ENCODE measurements around the gene RHCE.

The RHCE gene

DNA sequence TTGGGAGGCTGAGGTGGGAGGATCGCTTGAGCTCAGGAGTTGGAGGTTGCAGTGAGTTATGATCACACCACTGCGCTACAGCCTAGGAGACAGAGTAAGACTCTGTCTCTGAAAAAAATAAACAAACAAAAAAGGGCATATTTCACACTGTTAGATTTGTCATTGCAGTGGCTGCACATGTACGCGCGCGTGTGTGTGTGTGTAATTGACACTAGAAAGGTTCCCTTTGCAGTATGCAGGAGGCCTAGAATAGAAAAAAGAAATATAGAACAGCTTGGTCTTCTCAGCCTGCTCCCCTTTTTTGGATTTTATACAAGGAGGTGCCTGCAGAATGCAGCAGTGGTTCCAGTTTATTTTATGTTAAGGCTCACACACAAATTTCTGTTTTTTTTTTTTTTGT, 18.7 kb upstream of the RHCE start:
- TF ChIP-seq, protein P1, sequence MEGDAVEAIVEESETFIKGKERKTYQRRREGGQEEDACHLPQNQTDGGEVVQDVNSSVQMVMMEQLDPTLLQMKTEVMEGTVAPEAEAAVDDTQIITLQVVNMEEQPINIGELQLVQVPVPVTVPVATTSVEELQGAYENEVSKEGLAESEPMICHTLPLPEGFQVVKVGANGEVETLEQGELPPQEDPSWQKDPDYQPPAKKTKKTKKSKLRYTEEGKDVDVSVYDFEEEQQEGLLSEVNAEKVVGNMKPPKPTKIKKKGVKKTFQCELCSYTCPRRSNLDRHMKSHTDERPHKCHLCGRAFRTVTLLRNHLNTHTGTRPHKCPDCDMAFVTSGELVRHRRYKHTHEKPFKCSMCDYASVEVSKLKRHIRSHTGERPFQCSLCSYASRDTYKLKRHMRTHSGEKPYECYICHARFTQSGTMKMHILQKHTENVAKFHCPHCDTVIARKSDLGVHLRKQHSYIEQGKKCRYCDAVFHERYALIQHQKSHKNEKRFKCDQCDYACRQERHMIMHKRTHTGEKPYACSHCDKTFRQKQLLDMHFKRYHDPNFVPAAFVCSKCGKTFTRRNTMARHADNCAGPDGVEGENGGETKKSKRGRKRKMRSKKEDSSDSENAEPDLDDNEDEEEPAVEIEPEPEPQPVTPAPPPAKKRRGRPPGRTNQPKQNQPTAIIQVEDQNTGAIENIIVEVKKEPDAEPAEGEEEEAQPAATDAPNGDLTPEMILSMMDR (IDR thresholded peaks at IDR 0.05; ENCODE audit: low read depth, low read length, missing control alignments), result no peak
- no peak for DNase-seq
- Histone ChIP-seq H3K27me3 (replicated peaks) (no peaks in the 10 kb centered on the region), H3K36me3 (replicated peaks) (no peaks in the 10 kb centered on the region), H3K27ac (no peak overlapping the region), H3K4me3 (ENCODE audit: low read depth, low read length) (no peak overlapping the region)
- in situ Hi-C loops (cut with HindIII; ENCODE audit: low pct_ligation_motif_present, low sequenced_read_pairs), result no loop called here

DNA sequence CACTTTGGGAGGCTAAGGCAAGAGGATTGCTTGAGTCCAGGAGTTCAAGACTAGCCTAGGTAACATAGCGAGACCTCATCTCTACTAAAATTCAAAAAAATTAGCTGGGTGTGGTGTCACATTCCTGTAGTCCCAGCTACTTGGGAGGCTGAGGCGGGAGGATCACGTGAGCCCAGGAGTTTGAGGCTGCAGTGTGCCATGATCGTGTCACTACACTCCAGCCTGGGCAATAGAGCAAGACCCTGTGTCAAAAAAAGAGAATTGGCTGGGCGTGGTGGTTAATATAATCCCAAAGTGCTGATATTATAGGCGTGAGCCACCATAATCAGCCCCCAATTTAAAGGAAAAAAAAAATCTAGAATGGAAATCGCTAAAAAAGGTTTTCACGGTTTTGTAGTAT, 17.0 kb upstream of the RHCE start:
- H3K27ac ChIP-seq, result no peak overlapping the region
- in situ Hi-C loops (cut with HindIII; ENCODE audit: low pct_ligation_motif_present, low sequenced_read_pairs), result no loop called here
- TF ChIP-seq, protein P1 (IDR thresholded peaks at IDR 0.05; ENCODE audit: low read depth, low read length, missing control alignments), result no peak
- DNase-seq, result no peak
- no peaks in the 10 kb centered on the region for H3K27me3 ChIP-seq (replicated peaks)
- H3K36me3 ChIP-seq (replicated peaks), result no peaks in the 10 kb centered on the region
- H3K4me3 ChIP-seq (ENCODE audit: low read depth, low read length), result no peak overlapping the region

GRCh38 chr1:25435397-25436108, 14.9 kb upstream of the RHCE start:
- no peak for DNase-seq
- TF ChIP-seq, protein P1 (IDR thresholded peaks at IDR 0.05; ENCODE audit: low read depth, low read length, missing control alignments), result no peak
- Histone ChIP-seq H3K36me3 (replicated peaks) (no peaks in the 10 kb centered on the region), H3K27me3 (replicated peaks) (no peaks in the 10 kb centered on the region), H3K27ac (no peak overlapping the region), H3K4me3 (ENCODE audit: low read depth, low read length) (no peak overlapping the region)
- in situ Hi-C loops (cut with HindIII; ENCODE audit: low pct_ligation_motif_present, low sequenced_read_pairs), result no loop called here

DNA sequence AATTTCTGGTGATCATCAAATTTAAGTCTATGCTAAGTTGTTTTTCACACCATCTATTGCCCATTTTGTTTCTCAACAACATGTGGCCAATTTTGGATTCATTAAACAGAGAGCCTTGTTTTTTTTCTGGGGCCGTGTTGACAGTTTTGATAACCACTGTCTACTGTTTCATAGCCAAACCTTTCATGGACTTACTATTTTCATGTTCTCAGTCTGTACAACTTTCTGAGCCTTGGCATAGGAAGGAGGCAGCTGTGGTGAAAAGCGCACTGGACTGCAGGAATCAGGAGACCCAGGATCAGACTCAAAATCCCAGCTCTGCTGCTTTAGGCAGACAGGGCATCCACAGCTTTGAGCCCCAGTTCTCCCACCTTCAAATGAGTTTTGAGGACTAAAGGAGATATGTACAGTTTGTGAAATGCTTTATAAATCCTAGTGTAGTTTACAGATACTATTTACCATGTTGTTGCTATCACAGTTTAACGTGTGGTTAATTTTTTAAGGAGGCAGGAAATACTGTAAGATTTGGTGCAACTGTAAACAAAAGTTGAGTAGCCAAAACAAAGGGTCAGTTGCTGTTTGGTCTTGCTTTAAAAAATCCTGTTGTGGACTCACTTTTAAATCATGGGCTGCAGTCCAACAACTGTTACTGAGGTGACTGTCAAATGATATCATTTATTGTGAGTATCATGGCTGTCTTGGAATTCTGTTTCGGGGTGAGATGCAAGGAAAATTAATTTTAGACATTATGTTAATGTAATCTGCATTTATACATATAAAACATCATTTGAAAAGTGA, 13.0 kb upstream of the RHCE start:
- in situ Hi-C loops (cut with HindIII; ENCODE audit: low pct_ligation_motif_present, low sequenced_read_pairs), result no loop called here
- Histone ChIP-seq H3K27me3 (replicated peaks) (no peaks in the 10 kb centered on the region), H3K27ac (no peak overlapping the region), H3K36me3 (replicated peaks) (no peaks in the 10 kb centered on the region), H3K4me3 (ENCODE audit: low read depth, low read length) (no peak overlapping the region)
- TF ChIP-seq, protein P1 (IDR thresholded peaks at IDR 0.05; ENCODE audit: low read depth, low read length, missing control alignments), result no peak
- DNase-seq, result no peak

- no peak overlapping the region for H3K4me3 ChIP-seq (ENCODE audit: low read depth, low read length)
- in situ Hi-C loops (cut with HindIII; ENCODE audit: low pct_ligation_motif_present, low sequenced_read_pairs), result no loop called here
- no peaks in the 10 kb centered on the region for H3K36me3 ChIP-seq (replicated peaks)
Observed at GRCh38 chr1:25432749-25433388, 12.2 kb upstream of the RHCE start.

More at GRCh38 chr1:25432749-25433388, 12.2 kb upstream of the RHCE start:
- Histone ChIP-seq H3K27ac (no peak overlapping the region), H3K27me3 (replicated peaks) (no peaks in the 10 kb centered on the region)
- TF ChIP-seq, protein P1 (IDR thresholded peaks at IDR 0.05; ENCODE audit: low read depth, low read length, missing control alignments), result no peak
- no peak for DNase-seq
